GM21423 (cell line): Measurements from ENCODE around the gene AP2S1.
A peak's percentile ranks its signal among the peaks of the same experiment; 100 is the strongest.
"Not testable (repeated sequence)": the region's sequence is repeated elsewhere in the genome, so short reads cannot be mapped to it uniquely, and the experiment has no call there.

Experiments used
- ATAC-seq: cut with Tn5 transposase; IDR thresholded peaks from one replicate; pipeline ENCODE4 v1.9.1; 2021; ENCODE audit warnings: mild to moderate bottlenecking, moderate library complexity; ENCODE audit not compliant: unreplicated experiment

AP2S1 gene

DNA sequence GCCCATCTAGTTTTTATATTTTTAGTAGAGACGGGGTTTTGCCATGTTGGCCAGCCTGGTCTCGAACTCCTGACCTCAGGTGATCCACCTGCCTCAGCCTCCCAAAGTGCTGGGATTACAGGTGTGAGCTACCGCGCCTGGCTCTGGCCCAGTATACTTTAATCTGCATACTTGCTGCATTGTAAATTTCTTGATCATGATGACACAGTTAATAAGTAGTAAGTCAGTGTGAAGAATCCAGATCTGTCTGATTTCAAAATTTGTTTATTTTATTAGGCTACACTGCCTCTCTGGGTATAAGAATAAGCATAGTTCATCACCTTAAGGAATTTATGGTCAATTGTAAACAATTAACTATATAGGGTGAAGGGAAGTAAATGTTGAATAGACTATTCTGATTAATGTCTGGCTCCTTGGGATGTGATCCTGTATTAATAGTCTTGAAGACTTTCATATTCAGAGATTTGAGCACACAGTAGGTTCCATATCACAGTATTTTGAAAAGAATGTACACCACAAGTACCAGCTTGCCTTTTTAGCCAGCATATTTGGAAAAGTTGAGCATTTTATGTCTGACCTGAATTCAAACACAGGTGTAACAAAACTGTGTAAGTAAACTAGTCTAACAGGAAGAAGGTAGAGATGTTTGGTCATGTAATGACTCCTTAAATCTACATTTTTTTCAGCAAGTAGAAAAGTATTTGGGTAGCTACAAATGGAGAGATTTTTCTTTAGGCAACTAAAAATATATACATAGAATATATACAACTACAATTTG lies 17.6 kb upstream of the AP2S1 start:
- ATAC-seq: no peak

- ATAC-seq: no peak
Measured at GRCh38 chr19:46867170-46867569, 16.5 kb upstream of the AP2S1 start.

DNA sequence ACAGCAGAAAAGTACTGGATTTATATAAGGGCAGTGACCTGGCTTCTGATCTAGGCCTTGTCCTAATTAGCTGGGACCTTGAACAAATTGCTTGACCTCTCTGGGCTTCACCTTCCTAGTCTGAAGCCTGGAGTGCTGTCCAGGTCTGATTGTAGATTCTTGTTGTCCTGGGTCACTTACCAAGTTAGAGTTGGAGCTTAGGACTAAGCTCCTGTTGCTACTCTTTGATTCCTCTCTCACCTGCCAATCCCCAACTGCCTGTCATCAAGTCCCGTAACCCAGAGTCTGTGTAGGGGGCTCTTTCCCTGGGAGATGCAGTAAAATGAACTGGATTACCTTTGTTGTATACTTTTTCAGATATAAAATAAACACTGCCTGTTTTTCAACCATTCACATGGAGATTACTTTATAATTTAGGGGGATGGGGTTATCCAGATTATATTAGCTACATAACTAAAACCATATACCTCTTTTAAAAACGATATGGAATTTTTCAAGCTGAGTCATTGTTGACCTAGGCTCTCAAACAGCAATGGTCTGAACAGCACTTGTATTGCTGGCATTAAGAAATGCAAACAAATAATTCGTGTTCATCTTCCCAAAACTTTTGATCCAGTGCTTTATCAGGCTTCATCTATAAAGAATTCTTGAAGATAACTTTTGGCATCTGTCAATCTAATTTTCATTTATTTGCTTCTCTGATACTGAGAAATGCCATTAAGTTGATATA lies 15.9 kb upstream of the AP2S1 start:
- no peak for ATAC-seq

DNA sequence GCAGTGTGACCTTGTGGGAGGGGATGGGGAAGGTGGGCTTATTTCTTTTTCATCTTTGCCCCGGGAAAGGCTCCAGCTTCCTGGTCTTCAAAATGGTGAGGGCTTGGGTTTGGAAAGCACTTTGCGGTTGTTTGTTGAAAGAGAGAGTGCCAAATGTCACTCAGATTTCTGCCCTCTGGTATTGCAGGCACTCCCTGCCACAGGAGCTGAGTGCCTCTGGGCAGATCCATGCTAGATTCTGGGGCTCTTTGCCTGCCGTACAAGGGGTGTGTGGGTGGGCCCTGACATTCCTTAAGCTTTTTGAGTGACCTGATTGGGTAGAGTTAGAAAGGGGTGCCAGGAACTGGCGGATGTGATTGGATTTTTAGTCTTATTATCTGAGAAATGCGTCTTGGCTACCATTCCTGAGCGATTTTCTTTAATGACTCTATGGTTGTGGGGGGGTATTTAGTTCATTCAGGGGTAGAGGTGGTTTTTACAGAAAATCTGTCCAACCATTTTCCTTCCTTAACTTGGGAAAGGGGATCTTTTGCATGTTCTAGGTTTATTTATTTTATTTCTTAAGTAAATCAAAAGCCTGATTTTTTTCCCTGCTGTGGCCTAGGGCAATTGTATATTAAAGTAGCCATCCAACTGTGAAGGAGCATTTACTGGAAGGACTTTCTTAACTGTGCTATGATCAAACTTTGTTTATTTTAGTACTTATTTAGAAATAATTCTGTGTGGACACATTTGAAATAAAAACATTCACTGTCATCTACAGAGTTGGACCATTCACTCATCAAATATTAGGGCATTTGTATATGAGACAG lies 13.4 kb upstream of the AP2S1 start:
- no peak for ATAC-seq

DNA sequence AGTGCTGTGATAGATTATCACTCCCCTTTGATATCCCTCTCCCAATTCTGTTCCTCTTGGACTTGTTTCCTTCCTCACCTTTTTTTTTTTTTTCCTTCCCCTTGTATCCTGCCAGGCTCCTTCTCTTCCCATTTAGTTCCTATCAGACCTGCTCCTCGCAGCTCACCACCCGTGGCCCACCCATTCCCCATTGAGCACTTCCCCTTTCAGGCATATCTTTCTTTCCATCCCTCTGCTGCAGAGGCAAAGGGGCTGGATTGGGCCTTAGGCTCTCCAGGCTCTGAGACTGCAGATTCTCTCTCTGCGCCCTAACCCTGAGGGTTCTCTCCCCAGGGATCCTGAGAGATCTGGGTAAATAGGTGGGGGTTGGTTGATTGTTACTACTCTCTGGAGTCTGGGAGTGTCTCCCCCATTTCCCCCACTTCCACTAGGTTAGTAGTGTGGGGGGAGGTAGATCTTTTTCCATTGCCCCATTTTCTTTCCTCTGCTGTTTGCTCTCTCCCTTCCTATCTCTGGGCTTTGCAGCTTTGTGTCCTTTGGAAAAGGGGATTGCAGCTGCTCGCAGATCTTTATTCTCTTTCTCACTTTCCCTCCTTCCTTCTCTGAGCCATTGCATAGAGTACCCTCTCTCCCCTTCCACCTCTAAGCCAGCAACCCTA lies 12.5 kb upstream of the AP2S1 start:
- ATAC-seq: no peak

- ATAC-seq: no peak
Measured at GRCh38 chr19:46862503-46862834, 11.8 kb upstream of the AP2S1 start.

DNA sequence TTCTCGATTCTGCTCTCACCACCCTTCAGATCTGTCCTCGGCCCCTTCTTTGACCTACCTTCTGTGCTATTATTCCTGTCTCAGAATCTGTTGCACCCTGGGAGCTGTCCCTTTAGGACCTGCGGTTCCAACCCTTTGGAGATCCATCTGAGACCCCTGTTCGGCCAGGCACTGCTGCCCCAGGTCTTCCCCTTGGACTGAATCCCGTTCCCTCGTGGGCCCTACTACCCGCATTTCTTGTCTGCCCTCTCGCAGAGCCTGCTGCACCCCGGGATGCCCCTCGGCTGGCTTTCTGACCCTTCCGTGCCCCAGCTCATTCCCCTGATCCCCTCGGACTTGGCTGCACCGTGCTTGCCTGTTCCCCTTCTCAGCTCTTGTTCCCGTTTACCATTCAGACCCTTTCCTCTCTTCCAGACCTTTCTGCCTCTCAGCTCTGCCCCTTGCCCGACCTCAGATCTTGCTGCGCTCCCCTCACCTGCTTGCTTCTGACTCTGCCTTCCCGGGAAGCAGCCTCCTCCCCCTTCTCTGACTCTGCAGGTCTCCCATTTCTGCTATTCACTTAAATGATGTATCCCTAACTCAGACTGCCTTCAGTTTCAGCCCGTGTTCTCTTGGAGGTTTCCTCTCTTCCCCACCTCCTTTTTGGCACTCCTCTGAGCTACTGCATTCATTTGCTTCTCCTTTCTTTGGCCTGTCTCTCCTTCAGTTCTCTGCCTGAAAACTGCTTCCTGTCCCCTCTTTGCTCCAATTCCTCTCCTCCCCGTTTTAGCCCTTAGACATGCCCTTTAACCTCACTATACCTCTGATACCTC lies 11.3 kb upstream of the AP2S1 start:
- ATAC-seq: no peak

- ATAC-seq: peak; percentile 0
Measured at GRCh38 chr19:46860846-46861690, 10.4 kb upstream of the AP2S1 start, which contains the start of gene ARHGAP35. TSS of gene ARHGAP35 (plus strand) at chr19:46860997. CDS start at chr19:46918676, 57,679 bp downstream.

DNA sequence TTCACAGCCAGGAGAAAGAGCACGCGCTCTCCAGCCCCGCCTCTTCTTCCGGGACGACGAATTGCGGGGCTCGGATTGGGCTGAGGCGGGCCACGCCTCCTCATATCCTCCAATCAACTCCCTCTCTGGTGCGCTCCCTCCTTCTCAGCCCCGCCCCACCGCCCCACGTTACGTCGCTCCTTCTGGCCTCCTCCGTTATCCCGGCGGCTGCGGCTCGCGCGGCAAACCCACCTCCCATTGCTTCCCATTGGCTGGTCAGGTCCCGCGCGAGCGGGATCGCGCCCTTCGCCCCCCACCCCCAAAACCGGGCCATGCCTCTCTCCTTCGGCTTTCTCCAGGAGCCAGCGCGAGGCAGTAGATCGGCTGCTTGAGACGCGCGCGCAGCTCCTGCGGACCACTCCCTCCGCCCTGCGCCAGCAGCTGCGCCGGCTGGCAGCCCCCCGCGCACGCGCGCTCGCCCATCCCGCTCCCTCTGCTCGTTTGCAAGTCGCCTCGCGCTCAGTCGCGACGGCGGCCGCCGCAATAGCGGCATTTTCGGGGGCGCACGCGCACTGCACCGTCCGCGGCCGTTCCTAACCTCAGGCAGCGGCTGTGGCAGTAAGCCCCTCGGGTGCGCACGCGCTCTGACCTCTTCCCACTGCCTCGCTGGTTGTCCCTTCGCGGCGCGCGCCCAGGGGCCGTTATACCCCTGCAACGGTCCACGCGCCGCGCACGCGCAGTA lies 9.6 kb upstream of the AP2S1 start:
- ATAC-seq: peak; percentile 77

GRCh38 chr19:46859637-46860124 lies 9.0 kb upstream of the AP2S1 start:
- no peak for ATAC-seq

GRCh38 chr19:46856062-46857022 lies 5.7 kb upstream of the AP2S1 start:
- peak; percentile 40 for ATAC-seq

DNA sequence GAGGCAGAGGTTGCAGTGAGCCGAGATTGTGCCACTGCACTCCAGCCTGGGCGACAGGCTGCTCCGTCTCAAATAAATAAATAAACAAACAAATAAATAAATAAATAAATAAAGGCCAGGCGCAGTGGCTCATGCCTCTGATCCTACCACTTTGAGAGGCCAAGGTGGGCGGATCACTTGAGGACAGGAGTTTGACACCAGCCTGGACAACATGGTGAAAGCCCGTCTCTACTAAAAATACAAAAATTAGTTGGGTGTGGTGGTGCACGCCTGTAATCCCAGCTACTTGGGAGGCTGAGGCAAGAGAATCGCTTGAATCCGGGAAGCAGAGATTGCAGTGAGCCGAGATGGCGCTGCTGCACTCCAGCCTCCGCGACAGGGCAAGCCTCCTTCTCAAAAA lies 4.1 kb upstream of the AP2S1 start:
- not testable (repeated sequence) for ATAC-seq

DNA sequence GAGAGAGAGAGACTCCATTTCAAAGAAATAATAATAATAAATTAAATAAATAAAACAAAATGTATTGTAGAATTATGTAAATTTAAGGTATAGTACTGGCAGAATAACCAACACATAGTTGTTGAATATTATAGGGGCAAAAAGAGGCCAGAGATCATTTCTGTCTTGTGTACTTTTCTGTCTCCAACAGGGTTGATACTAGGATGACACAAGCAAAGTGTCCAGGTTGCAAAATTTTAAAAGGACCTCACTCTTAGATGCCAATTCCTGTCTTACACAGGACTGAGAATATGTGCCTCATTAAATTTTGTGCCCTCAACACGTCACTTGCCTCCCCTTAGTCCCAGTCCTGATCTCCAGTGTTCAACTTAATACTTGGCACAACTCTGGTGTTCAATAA lies 2.2 kb upstream of the AP2S1 start:
- no peak for ATAC-seq

DNA sequence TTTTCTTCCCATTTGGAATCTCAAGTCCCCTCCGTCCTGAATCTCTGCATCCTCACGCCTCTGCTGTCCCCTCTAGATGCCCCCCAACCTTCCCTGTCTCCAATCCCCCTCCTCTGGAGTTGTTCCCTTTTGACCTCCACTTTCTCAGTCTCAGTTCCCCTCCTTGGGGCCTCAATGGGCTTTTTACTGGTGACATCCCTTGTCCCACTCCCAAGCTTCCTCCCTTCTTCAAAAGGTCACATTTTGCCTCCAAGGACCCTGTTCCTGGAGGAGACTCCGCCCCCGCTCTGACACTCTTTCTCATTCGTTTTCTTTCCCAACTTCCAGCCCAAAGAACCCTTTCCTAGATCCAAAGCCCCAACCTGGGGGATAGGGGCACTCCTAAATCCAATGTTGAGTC lies 1.0 kb downstream of the AP2S1 start:
- no peak for ATAC-seq

GRCh38 chr19:46848389-46848788 lies 2.3 kb downstream of the AP2S1 start:
- ATAC-seq: no peak

GRCh38 chr19:46847528-46847927 lies 3.1 kb downstream of the AP2S1 start:
- no peak for ATAC-seq

DNA sequence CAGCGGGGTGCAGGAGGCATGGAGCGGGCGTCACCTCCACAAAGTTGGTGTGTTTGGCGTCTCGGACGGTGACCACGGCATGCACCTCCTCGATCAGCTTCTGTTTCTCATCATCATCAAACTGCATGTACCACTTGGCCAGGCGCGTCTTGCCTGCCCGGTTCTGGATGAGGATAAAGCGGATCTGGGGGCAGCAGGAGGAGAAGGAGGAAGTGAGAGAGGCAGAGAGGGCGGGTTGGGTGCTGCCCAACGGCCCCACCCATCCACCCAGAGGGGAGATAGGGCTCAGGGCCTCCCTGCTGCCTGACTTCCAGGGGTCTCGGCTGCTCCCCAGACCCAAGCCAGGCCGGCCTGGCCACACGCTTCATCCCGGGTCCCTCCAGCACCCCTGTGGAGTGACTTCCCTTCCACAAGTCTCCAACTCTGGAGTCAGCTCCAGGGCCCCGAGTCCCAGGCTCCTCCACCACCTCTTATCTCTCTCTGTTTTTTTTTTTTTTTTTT lies 4.6 kb downstream of the AP2S1 start:
- no peak for ATAC-seq
